Nucleus accumbens (tissue), 56 donors: ENCODE measurements around the gene ITM2C.

Source experiments
- DNase-seq, 56 donors: peaks; one replicate each; lab custom pipeline; 2025; lab: John Stamatoyannopoulos, UW

ITM2C gene

GRCh38 chr2:230903231-230904150 is 38.7 kb downstream of the ITM2C start:
- no peak for DNase-seq

- no peak for DNase-seq
These were observed 40.2 kb downstream of the ITM2C start for GRCh38 chr2:230904856-230905447.

DNA sequence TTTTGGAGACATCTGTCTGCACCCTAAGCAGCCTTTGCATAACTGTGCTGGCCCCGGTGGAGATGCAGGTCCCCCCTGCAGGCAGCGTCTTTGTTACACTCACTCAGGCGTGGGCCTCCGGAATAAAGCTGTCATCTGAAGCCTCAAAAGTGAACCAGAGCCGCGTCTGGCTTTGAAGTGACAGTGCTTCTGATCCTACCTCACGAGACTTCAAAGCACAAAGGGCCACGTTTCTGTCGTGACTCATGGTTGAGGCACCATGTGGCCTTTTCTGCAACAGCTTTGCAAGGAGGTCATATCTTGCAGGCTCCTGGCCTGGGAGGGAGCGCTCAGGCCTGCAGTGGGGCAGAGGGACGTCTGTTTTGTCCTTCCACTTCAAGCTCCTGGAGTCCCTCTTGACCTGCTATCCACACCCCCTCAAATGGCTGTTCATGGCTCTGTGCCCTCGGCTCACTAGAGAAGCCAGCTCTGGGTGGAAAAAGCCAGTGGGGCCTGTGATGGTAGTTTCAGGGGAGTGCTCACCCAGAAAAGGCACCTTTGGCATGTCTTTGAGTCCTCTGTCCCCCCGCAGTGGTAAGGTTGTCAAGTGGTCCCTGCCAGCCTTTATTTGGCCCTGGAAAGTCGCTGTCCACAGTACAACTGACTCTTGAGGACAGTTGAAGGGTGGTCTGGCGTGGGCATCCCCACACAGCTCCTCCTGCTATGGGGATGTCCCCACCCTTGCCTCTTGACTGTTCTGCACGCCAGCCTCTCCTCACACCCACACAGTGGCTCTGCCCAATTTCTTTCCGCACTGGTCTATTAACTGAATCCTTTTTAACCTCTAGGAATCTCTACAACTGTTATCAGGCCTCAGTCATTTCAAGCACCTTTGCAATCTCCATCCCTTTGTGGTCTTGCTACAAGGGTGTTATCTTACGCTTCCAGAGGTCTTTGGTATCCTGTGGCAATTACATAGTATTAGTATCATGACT is 41.0 kb downstream of the ITM2C start:
- peak in 5 of 56 donors; percentile 7 to 37 (median 19) for DNase-seq

- no peak for DNase-seq
These were observed 41.9 kb downstream of the ITM2C start for GRCh38 chr2:230906471-230907230.

DNA sequence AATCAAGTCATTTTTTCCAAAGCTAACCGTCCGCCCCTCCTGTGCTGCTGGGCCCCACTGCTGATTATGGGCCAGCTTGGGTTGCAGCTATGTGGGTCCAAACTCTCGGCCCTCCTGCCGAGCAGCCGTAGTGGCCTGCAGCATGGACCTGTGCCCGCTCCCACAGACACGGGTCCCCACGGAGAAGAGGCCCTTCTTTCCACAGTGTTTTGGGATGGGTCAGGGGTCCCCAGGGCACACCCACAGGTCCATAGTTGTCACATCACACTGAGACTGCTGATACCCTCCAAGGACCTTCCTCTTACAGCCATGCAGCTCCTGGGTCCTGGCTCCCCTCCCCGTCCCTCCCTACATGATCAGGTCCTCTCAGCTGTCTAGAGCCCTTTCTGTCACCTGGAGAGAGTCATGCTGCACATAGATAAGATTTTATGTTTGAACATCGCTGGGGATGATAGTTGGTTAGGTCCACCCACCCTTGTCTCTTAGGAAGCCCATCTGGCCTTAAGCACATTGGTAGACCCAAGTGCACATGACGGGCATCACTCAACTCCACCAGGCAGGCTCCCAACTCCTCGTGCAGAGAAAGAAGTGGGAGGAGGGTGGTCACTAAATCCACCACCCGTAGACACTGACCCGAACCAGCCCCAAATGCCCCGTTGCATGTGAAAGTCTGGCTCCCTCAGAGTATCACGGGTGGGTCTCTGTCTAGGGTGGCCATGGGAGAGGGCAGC is 42.8 kb downstream of the ITM2C start:
- no peak for DNase-seq

- DNase-seq = no peak
These were observed 43.4 kb downstream of the ITM2C start for GRCh38 chr2:230908092-230908594.

GRCh38 chr2:230908595-230909191 is 44.0 kb downstream of the ITM2C start:
- peak in 30 of 56 donors; percentile 17 to 77 (median 46) for DNase-seq

GRCh38 chr2:230909841-230910545 is 45.3 kb downstream of the ITM2C start:
- DNase-seq = no peak

DNA sequence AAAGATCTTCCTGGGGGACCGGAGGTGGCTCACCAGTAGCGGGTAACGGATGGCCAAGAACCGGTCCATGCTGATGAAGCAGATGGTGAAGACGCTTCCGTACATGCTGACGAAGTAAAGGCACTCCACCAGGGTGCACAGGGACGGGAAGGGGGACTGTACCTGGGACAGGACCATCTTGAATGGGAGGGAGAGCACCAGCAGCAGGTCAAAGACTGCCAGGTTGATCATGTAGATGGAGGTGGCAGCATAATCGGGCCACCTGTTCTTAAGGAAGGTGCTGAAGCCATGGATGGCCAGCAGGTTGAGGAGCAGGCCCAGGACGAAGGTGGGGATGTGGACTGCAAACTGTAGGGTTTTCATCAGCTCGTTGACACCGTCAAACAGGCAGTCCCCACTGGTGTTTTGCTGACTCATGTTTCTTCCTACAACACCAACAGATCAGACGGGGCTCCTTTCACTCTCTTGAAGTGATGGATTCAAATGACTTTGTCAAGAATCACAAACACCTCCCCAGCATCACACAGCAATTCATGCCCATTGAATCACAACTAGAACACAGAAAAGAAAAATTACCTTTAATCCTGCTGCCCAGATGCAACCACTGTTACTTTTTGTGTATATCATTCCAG is 45.9 kb downstream of the ITM2C start:
- no peak for DNase-seq

DNA sequence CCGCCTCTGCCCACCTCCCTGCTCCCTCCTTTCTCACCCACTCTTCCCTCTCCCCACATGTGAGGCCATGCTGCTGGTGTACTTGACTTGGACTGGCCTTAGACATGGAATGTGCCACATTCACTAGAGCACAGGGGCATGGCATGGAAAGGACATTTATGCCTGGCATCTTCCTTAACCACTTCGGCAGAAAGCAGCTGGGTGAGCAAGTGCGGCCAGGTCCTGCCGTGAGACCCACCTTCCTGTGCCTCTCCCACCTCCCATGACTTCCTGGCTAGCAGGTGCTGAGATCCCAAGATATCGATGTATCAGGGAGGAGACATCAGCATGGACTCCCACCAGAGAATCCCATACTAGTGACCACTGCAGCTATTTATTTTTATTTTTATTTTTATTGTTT is 47.3 kb downstream of the ITM2C start:
- no peak for DNase-seq

- no peak for DNase-seq
These were observed 48.0 kb downstream of the ITM2C start for GRCh38 chr2:230912724-230913123.

DNA sequence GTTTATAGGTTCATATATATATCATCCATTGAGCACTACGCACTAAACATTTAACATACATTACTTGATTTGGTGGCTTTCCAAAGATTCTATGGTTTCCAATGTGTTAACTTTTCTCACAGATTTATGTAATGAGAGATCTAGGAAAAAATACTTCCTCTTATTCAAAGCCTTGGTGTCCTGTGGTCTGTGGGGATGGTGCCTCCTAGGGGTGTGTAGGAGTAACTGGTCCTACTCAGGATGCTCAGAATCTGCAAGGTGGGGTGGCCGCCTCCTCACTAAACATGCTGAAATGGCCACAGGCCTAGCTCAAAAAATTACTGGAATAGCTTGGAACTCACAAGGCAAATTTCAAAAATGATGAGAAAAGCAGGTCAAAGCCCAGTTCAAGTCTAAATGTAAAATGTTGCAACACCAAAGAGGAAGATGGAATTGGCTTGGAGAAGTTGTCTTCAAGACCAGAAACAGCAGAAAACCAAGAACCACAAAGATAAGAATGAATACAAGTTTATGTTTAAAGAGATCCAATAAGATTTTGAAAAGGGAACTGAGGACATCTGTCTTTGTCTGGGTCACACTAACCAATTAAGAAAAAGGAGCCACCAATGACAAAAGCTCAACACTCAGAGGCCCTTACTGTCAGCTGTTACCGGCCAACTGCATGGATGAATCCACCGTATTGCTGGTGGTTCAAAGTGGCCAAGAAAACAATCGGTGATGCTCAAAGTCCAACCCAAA is 48.8 kb downstream of the ITM2C start:
- peak in 9 of 56 donors; percentile 14 to 47 (median 26) for DNase-seq

GRCh38 chr2:230914886-230915285 is 50.1 kb downstream of the ITM2C start:
- DNase-seq = no peak

DNA sequence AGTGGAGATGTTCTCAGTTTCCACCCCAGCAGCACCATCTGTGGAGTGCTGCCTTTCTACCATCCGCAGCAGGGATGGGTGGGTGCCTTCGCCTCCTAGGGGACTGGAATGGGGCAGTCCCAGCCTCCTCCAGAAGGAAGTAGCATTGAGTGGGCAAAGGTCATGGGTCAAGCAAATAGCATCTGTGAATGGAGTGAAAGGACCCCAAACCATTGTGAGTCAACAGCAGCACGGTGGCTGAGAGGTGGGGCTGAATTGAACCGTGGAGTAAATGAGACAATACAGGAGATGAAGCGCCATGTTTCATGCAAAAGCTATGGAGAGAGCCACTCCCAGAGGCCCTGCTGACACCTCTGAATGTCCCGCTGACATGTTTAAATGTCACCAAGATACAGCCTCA is 50.6 kb downstream of the ITM2C start:
- DNase-seq = no peak

GRCh38 chr2:230916218-230916617 is 51.5 kb downstream of the ITM2C start:
- no peak for DNase-seq

DNA sequence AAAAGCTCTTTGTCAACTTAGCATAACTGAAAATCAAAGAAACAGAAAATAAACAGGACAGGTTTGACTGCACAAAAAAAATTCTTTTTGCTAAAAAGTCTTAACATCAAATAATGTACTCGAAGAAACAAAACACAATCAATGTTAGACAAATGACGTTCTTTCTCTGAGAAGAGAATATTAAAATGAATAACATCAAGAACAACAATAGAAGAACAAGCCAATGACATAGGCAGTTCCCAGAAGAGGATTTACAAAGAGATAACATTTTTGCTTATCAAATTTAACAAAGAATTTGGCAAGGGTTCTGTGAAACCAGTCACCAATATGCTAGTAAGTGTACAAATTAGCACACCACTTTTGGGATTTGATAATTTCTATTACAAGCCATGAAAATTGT is 54.5 kb downstream of the ITM2C start:
- no peak for DNase-seq

DNA sequence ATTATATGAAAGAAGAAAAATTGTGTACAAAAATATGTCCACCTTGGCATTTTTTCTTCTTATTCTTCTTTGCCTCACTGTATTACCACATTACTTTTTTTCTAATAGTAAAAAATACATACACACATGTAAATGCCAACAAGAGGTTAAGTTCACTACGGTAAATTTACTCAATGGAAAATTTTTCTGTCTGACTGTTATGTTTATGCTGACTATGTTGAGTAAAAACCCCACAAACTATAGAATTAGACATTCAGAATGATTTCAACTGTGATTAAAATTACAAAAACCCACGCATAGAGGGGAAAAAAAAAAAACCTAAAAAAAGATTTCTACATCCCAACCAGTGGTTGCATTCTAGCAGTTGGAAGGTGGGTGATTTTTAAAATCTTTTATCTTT is 54.9 kb downstream of the ITM2C start:
- DNase-seq = no peak
